Mesodermal cell (in vitro differentiated cells): Measurements from ENCODE around the gene CBLN1.
A peak's percentile ranks its signal among the peaks of the same experiment; 100 is the strongest.

ENCODE experiments used
- H3K27ac ChIP-seq: 2 replicates; pipeline ENCODE4 v1.7.0; 2013; ENCODE audit warnings: mild to moderate bottlenecking, low read depth, low read length, moderate library complexity; ENCODE audit not compliant: severe bottlenecking
- H3K36me3 ChIP-seq: 2 replicates; pipeline ENCODE4 v1.7.1; 2013; ENCODE audit warnings: mild to moderate bottlenecking, low read length, moderate library complexity; ENCODE audit not compliant: control insufficient read depth, insufficient read depth
- H3K4me1 ChIP-seq: one replicate; pipeline ENCODE4 v1.7.1; 2013; ENCODE audit warnings: mild to moderate bottlenecking, low read length; ENCODE audit not compliant: insufficient read depth, control insufficient read depth, poor library complexity, severe bottlenecking
- H3K4me3 ChIP-seq: 2 replicates; pipeline ENCODE4 v1.7.0; 2013; ENCODE audit warnings: low read length, control low read depth, mild to moderate bottlenecking; ENCODE audit not compliant: insufficient read depth, poor library complexity, severe bottlenecking; ENCODE audit errors: extremely low read depth
- H3K9me3 ChIP-seq: 2 replicates; pipeline ENCODE4 v1.7.1; 2013; ENCODE audit warnings: mild to moderate bottlenecking, low read length, moderate library complexity; ENCODE audit not compliant: control insufficient read depth
- WGBS, 2 experiments: methylation state at CpG; one replicate each; pipeline ENCODE4 v1.1.5; 2013; ENCODE audit warnings: missing lambda C conversion rate in 2 of 2; ENCODE audit not compliant: insufficient coverage in 2 of 2; 5-methylcytosine and 5-hydroxymethylcytosine counted together

Gene CBLN1

GRCh38 chr16:49287572-49287971 is 5.9 kb upstream of the CBLN1 start:
- WGBS, 2 experiments, result 0 to 33% methylated on average over 1 to 2 of the region's 3 CpGs
- Histone ChIP-seq H3K36me3 (no peaks in the 10 kb centered on the region), H3K4me1 (peaks cover 8% of the 10 kb centered on the region), H3K4me3 (no peak overlapping the region), H3K9me3 (no peaks in the 10 kb centered on the region), H3K27ac (no peak overlapping the region)

GRCh38 chr16:49284962-49285361 is 3.3 kb upstream of the CBLN1 start:
- 74 to 83% methylated on average over 1 to 3 of the region's 4 CpGs for WGBS, 2 experiments

GRCh38 chr16:49283376-49284049 is 1.9 kb upstream of the CBLN1 start:
- Histone ChIP-seq H3K27ac (no peak overlapping the region), H3K4me1 (peaks cover 19% of the 10 kb centered on the region), H3K9me3 (no peaks in the 10 kb centered on the region), H3K4me3 (peak overlapping the region; percentile 47), H3K36me3 (no peaks in the 10 kb centered on the region)
- WGBS, 2 experiments, result 8 to 10% methylated on average over 9 to 12 of the region's 25 CpGs

More at GRCh38 chr16:49284962-49285361, 3.3 kb upstream of the CBLN1 start:
- Histone ChIP-seq H3K36me3 (no peaks in the 10 kb centered on the region), H3K4me3 (no peak overlapping the region), H3K27ac (no peak overlapping the region), H3K4me1 (peaks cover 12% of the 10 kb centered on the region), H3K9me3 (no peaks in the 10 kb centered on the region)

- Histone ChIP-seq H3K4me1 (peaks cover 23% of the 10 kb centered on the region), H3K36me3 (no peaks in the 10 kb centered on the region), H3K27ac (no peak overlapping the region), H3K4me3 (peak overlapping the region; percentile 47), H3K9me3 (no peaks in the 10 kb centered on the region)
- 0 to 1% methylated on average over 40 to 49 of the region's 49 CpGs for WGBS, 2 experiments
Measured at GRCh38 chr16:49282690-49283375, 1.2 kb upstream of the CBLN1 start.

- 0% methylated on average over 45 to 86 of the region's 124 CpGs for WGBS, 2 experiments
- Histone ChIP-seq H3K4me3 (peak overlapping the region; percentile 47), H3K4me1 (peaks cover 23% of the 10 kb centered on the region), H3K27ac (peak overlapping the region; percentile 41), H3K9me3 (no peaks in the 10 kb centered on the region), H3K36me3 (no peaks in the 10 kb centered on the region)
Measured at GRCh38 chr16:49281843-49282642, 405 bp upstream of the CBLN1 start.

GRCh38 chr16:49280841-49281371 is 732 bp downstream of the CBLN1 start:
- H3K36me3 ChIP-seq, result no peaks in the 10 kb centered on the region
- WGBS, 2 experiments, result 2% methylated on average over 29 to 32 of the region's 37 CpGs
- peaks cover 23% of the 10 kb centered on the region for H3K4me1 ChIP-seq
- H3K9me3 ChIP-seq, result no peaks in the 10 kb centered on the region
- H3K27ac ChIP-seq, result no peak overlapping the region
- peak overlapping the region; percentile 18 for H3K4me3 ChIP-seq

GRCh38 chr16:49280105-49280741 is 1.4 kb downstream of the CBLN1 start:
- no peaks in the 10 kb centered on the region for H3K36me3 ChIP-seq
- H3K9me3 ChIP-seq, result no peaks in the 10 kb centered on the region
- WGBS, 2 experiments, result 0% methylated on average over 20 to 21 of the region's 39 CpGs
- H3K4me3 ChIP-seq, result peak overlapping the region; percentile 18
- no peak overlapping the region for H3K27ac ChIP-seq
- H3K4me1 ChIP-seq, result peaks cover 25% of the 10 kb centered on the region

GRCh38 chr16:49278944-49279725 is 2.5 kb downstream of the CBLN1 start:
- H3K4me1 ChIP-seq, result peaks cover 25% of the 10 kb centered on the region
- no peak overlapping the region for H3K27ac ChIP-seq
- H3K9me3 ChIP-seq, result no peaks in the 10 kb centered on the region
- H3K36me3 ChIP-seq, result no peaks in the 10 kb centered on the region
- no peak overlapping the region for H3K4me3 ChIP-seq
- 7 to 39% methylated on average over 5 to 25 of the region's 29 CpGs for WGBS, 2 experiments

GRCh38 chr16:49278567-49278827 is 3.1 kb downstream of the CBLN1 start:
- no peaks in the 10 kb centered on the region for H3K9me3 ChIP-seq
- H3K4me1 ChIP-seq, result peaks cover 21% of the 10 kb centered on the region
- H3K4me3 ChIP-seq, result no peak overlapping the region
- 70% methylated on average over 6 of the region's 11 CpGs; no CpG with 5 or more reads in 1 of the 2 experiments for WGBS, 2 experiments
- H3K36me3 ChIP-seq, result no peaks in the 10 kb centered on the region
- no peak overlapping the region for H3K27ac ChIP-seq
